Measurements from ENCODE around the gene OR51G2. TPM values are rescaled to one million over a fixed set of nuclear protein-coding genes. Genes with fewer than 3 reads are reported as not detected.

OR51G2 gene
- total RNA-seq, 1 donor from 2014 or later = not detected

GRCh38 chr11:4865855-4866254 is 53.3 kb downstream of the OR51G2 start:
- no peak for DNase-seq (ENCODE audit: low read depth in 2 of 2)

- no peak for DNase-seq (ENCODE audit: low read depth in 2 of 2)
These were observed 55.3 kb downstream of the OR51G2 start for GRCh38 chr11:4863876-4864275.

Other genes starting within 250 kb of the OR51G2 start
- not detected in 2 replicates for gene OR51E2, start 221.5 kb downstream of the OR51G2 start, total RNA-seq
- not detected in 2 replicates for gene MMP26, start 214.6 kb downstream of the OR51G2 start, total RNA-seq
- not detected in 2 replicates for gene OR51F1, start 149.4 kb downstream of the OR51G2 start, total RNA-seq
- not detected in 2 replicates for gene OR52R1, start 115.0 kb downstream of the OR51G2 start, total RNA-seq
- gene OR51F2, start 98.0 kb downstream of the OR51G2 start, total RNA-seq = not detected in 2 replicates
- not detected in 2 replicates for gene OR51S1, start 70.1 kb downstream of the OR51G2 start, total RNA-seq
- not detected in 2 replicates for gene OR51T1, start 37.5 kb downstream of the OR51G2 start, total RNA-seq
- gene OR51A7, start 15.6 kb downstream of the OR51G2 start, total RNA-seq = not detected in 2 replicates
- not detected in 2 replicates for gene OR51G1, start 5.0 kb upstream of the OR51G2 start, total RNA-seq
- not detected in 2 replicates for gene OR51A4, start 28.3 kb upstream of the OR51G2 start, total RNA-seq
- gene OR51A2, start 36.4 kb upstream of the OR51G2 start, total RNA-seq = not detected in 2 replicates
- not detected in 2 replicates for gene OR51L1, start 75.5 kb upstream of the OR51G2 start, total RNA-seq
- not detected in 2 replicates for gene OR52J3, start 127.2 kb upstream of the OR51G2 start, total RNA-seq
- gene OR52E2, start 140.3 kb upstream of the OR51G2 start, total RNA-seq = not detected in 2 replicates
- not detected in 2 replicates for gene OR52E1, start 150.2 kb upstream of the OR51G2 start, total RNA-seq
- gene OR52A5, start 219.0 kb upstream of the OR51G2 start, total RNA-seq = not detected in 2 replicates
- gene OR52A1, start 235.4 kb upstream of the OR51G2 start, total RNA-seq = not detected in 2 replicates

Data from lung microvascular endothelial cell (primary cell).